B cell (primary cell): ENCODE measurements around the gene RASGRP2. TPM values are rescaled to one million over a fixed set of nuclear protein-coding genes. Genes with fewer than 3 reads are reported as not detected.

Source experiments
- ATAC-seq: fragments of 200-7000 bp; cut with Tn5 transposase; one replicate; pipeline ENCODE4 v1.10.0; 2021; ENCODE audit warnings: low read depth, mild to moderate bottlenecking, moderate number of reproducible peaks, moderate library complexity
- CTCF ChIA-PET: fragments of 350-600 bp; sonication (Branson Sonifier 250); formaldehyde crosslinking; loops from one replicate; lab custom pipeline; 2021; ENCODE audit warnings: antibody characterized with exemption, inconsistent platforms; lab: Charles Lee
- POLR2A ChIA-PET: fragments of 350-600 bp; sonication (Branson Sonifier 250); formaldehyde crosslinking; loops from one replicate; lab custom pipeline; 2021; ENCODE audit warnings: antibody characterized with exemption; lab: Charles Lee
- DNase-seq: peaks from one replicate; pipeline ENCODE4 v3.0.0; 2013
- H2AFZ ChIP-seq: 2 replicates; pipeline ENCODE4 v1.6.1; 2012; ENCODE audit warnings: mild to moderate bottlenecking, low read depth, low read length; ENCODE audit not compliant: insufficient read depth, poor library complexity, severe bottlenecking
- H3K27ac ChIP-seq, 2 donors: 1 replicate in 1 of 2; 2 replicates in 1 of 2; pipeline ENCODE4 v1.5.1; 2012 to 2013; ENCODE audit warnings: low read length in 2 of 2, mild to moderate bottlenecking in 2 of 2, moderate library complexity in 1 of 2
- H3K27me3 ChIP-seq, 4 experiments: fragments of 200-600 bp in 1 of 4; sonication (generic) in 1 of 4; replicated peaks in 1 of 4; 1 replicate in 2 of 4; 2 replicates in 2 of 4; pipeline versions ENCODE4 v1.6.1 to v1.7.0; 2013 to 2016; ENCODE audit warnings: low read length in 3 of 4, mild to moderate bottlenecking in 2 of 4, mixed read lengths in 1 of 4, moderate library complexity in 1 of 4; ENCODE audit not compliant: insufficient read depth in 4 of 4, control insufficient read depth in 3 of 4; ENCODE audit errors: control extremely low read depth in 1 of 4
- H3K36me3 ChIP-seq, 2 experiments: replicated peaks in 1 of 2; 1 replicate in 1 of 2; 2 replicates in 1 of 2; pipeline versions ENCODE4 v1.6.1 to v1.7.1; 2013; ENCODE audit warnings: low read length in 1 of 2; ENCODE audit not compliant: insufficient read depth in 2 of 2, control insufficient read depth in 1 of 2; ENCODE audit errors: control extremely low read depth in 1 of 2, extremely low read depth in 1 of 2
- H3K4me1 ChIP-seq, 2 donors: fragments of 200-600 bp in 1 of 2; sonication (generic) in 1 of 2; 1 replicate in 1 of 2; 2 replicates in 1 of 2; pipeline versions ENCODE4 v1.5.1 to v1.6.1; 2013 to 2017; ENCODE audit warnings: low read length in 2 of 2; ENCODE audit not compliant: control insufficient read depth in 2 of 2, insufficient read depth in 2 of 2
- H3K4me2 ChIP-seq: replicated peaks from 2 replicates; pipeline ENCODE3; 2012; ENCODE audit warnings: mild to moderate bottlenecking, low read depth, low read length; ENCODE audit not compliant: poor library complexity, severe bottlenecking
- H3K4me3 ChIP-seq, 5 experiments: fragments of 200-600 bp in 1 of 5; sonication (generic) in 1 of 5; 1 replicate in 3 of 5; 2 replicates in 2 of 5; pipeline versions ENCODE4 v1.5.1 to v1.7.0; 2011 to 2016; ENCODE audit warnings: low read length in 4 of 5, mild to moderate bottlenecking in 4 of 5, low read depth in 2 of 5, control low read depth in 1 of 5, moderate library complexity in 1 of 5; ENCODE audit not compliant: insufficient read depth in 1 of 5; ENCODE audit errors: control extremely low read depth in 1 of 5, extremely low read depth in 1 of 5
- H3K79me2 ChIP-seq: fragments of 200-600 bp; sonication (generic); one replicate; pipeline ENCODE4 v1.6.0; 2016; ENCODE audit warnings: low read length; ENCODE audit not compliant: control insufficient read depth, insufficient read depth
- H3K9ac ChIP-seq: fragments of 200-600 bp; sonication (generic); 2 replicates; pipeline ENCODE4 v1.6.1; 2017; ENCODE audit warnings: mild to moderate bottlenecking, low read length, moderate library complexity
- H3K9me3 ChIP-seq, 3 donors: one replicate each; pipeline versions ENCODE4 v1.6.1 to v1.7.1; 2013; ENCODE audit warnings: low read length in 2 of 3; ENCODE audit not compliant: control insufficient read depth in 2 of 3, insufficient read depth in 1 of 3; ENCODE audit errors: control extremely low read depth in 1 of 3
- H4K20me1 ChIP-seq: 2 replicates; pipeline ENCODE4 v1.6.0; 2012; ENCODE audit warnings: mild to moderate bottlenecking, low read length; ENCODE audit not compliant: insufficient read depth, control insufficient read depth, poor library complexity, severe bottlenecking
- H3K27ac Mint-ChIP-seq: one replicate; pipeline ENCODE4 v1.8.0; 2021; ENCODE audit warnings: mixed read lengths
- H3K27me3 Mint-ChIP-seq: one replicate; pipeline ENCODE4 v1.8.0; 2021; ENCODE audit warnings: mixed read lengths
- H3K4me1 Mint-ChIP-seq: one replicate; pipeline ENCODE4 v1.8.0; 2021; ENCODE audit warnings: mixed read lengths
- H3K4me3 Mint-ChIP-seq: one replicate; pipeline ENCODE4 v1.8.0; 2021; ENCODE audit warnings: mixed read lengths
- H3K9me3 Mint-ChIP-seq: one replicate; pipeline ENCODE4 v1.8.0; 2022; ENCODE audit warnings: mixed read lengths; ENCODE audit not compliant: insufficient read depth
- CTCF ChIP-seq: fragments of 200-600 bp; IDR thresholded peaks from one replicate; pipeline ENCODE4 v1.8.0; 2022; ENCODE audit warnings: antibody characterized with exemption, mild to moderate bottlenecking
- EZH2 ChIP-seq: IDR thresholded peaks from 2 replicates; pipeline ENCODE4 v1.6.1; 2012; ENCODE audit warnings: borderline replicate concordance, low read depth, mild to moderate bottlenecking, moderate library complexity, low read length; ENCODE audit not compliant: insufficient read depth, poor library complexity, severe bottlenecking
- WGBS: methylation state at CpG from one replicate; pipeline ENCODE4 v1.1.5; 2013; ENCODE audit warnings: missing lambda C conversion rate; ENCODE audit not compliant: insufficient coverage; 5-methylcytosine and 5-hydroxymethylcytosine counted together
- intact Hi-C: fragments of 100-400 bp; cut with micrococcal nuclease; formaldehyde crosslinking; loops from one replicate; pipeline ENCODE4 v1.10.0; 2022
- polyA plus RNA-seq: library from polyadenylated mRNA; depleted of rRNA; stranded (reverse); fragments of >200 nt; gene quantifications from 2 replicates; pipeline ENCODE4 v1.2.3, GENCODE V29; 2012
- total RNA-seq, 2 donors: library from RNA; stranded (reverse); fragments of 120-200 nt in 1 of 2; gene quantifications; 1 replicate in 1 of 2; 2 replicates in 1 of 2; pipeline versions ENCODE4 v1.2.3 to v1.2.4, GENCODE V29; 2013 to 2022

RASGRP2 gene
- total and polyA plus RNA-seq, 2 donors (not counting 1 experiment from before 2014, with no cell fraction given): 628 to 1,139 TPM

GRCh38 chr11:64762277-64762673, 18.3 kb upstream of the RASGRP2 start:
- peaks cover 52% of the 10 kb centered on the region for H3K79me2 ChIP-seq
- TF ChIP-seq CTCF: no peak
- no peak for TF ChIP-seq EZH2
- H3K4me1 ChIP-seq: peaks cover 63 to 90% of the 10 kb centered on the region in 2 donors
- Mint-ChIP-seq H3K9me3 (no peaks in the 10 kb centered on the region), H3K27ac (peak overlapping the region; percentile 88), H3K4me3 (peak overlapping the region; percentile 53), H3K4me1 (peaks cover 76% of the 10 kb centered on the region), H3K27me3 (no peaks in the 10 kb centered on the region)
- ATAC-seq (peak; percentile 12), DNase-seq (peak; percentile 54)
- H3K27ac ChIP-seq: peak overlapping the region; percentile 60 to 85
- H3K9me3 ChIP-seq: no peaks in the 10 kb centered on the region
- peak overlapping the region; percentile 5 for H3K9ac ChIP-seq
- 47% methylated on average over 4 of the region's 5 CpGs for WGBS
- intact Hi-C loops: loop anchor here (2.0 kb wide), 1 partner anchor 15 kb away; no protein-coding TSS in a partner anchor
- H3K4me2 ChIP-seq: peak overlapping the region; percentile 66
- peaks cover 3 to 57% of the 10 kb centered on the region in 2 experiments for H3K36me3 ChIP-seq
- H3K27me3 ChIP-seq: no peaks in the 10 kb centered on the region
- POLR2A ChIA-PET: interaction anchor here (1.2 to 8.8 kb wide), 5 partner anchors 9 to 16 kb away, joined by 4 to 175 read pairs (median 17); partner anchors contain the start of genes RASGRP2 and SF1
- H3K4me3 ChIP-seq: peak overlapping the region in 2 of 5 experiments; percentile 8
- CTCF ChIA-PET: interaction anchor here (0.6 to 12.2 kb wide), 5 partner anchors 10 to 33 kb away, joined by 6 to 280 read pairs (median 19); partner anchors contain the start of genes RASGRP2 and SF1
- H4K20me1 ChIP-seq: peaks cover 29% of the 10 kb centered on the region
- no peak overlapping the region for H2AFZ ChIP-seq

GRCh38 chr11:64760759-64761420, 16.9 kb upstream of the RASGRP2 start:
- no peaks in the 10 kb centered on the region for H3K9me3 Mint-ChIP-seq
- Histone ChIP-seq H2AFZ (no peak overlapping the region), H3K9ac (no peak overlapping the region), H3K4me3 (no peak overlapping the region), H3K79me2 (peaks cover 56% of the 10 kb centered on the region), H4K20me1 (peaks cover 18% of the 10 kb centered on the region), H3K4me1 (peaks cover 59 to 78% of the 10 kb centered on the region in 2 donors), H3K27ac (peak overlapping the region; percentile 49 to 53), H3K9me3 (no peaks in the 10 kb centered on the region), H3K36me3 (peaks cover 0 to 45% of the 10 kb centered on the region in 2 experiments), H3K4me2 (peak overlapping the region; percentile 22), H3K27me3 (no peaks in the 10 kb centered on the region)
- no peak for TF ChIP-seq EZH2
- no peak for TF ChIP-seq CTCF
- intact Hi-C loops: no loop called here
- peak overlapping the region; percentile 91 for H3K27ac Mint-ChIP-seq
- no peak for ATAC-seq
- no peaks in the 10 kb centered on the region for H3K27me3 Mint-ChIP-seq
- H3K4me1 Mint-ChIP-seq: peaks cover 68% of the 10 kb centered on the region
- ChIA-PET POLR2A (interaction anchor here (0.6 to 8.8 kb wide), 7 partner anchors 8 to 1236 kb away, joined by 4 to 175 read pairs (median 7); partner anchors contain the start of gene RASGRP2), CTCF (interaction anchor here (0.7 to 1.4 kb wide), 9 partner anchors 9 to 429 kb away, joined by 3 to 7 read pairs (median 5); no protein-coding TSS in a partner anchor)
- DNase-seq: no peak
- WGBS: 88% methylated on average over 4 of the region's 7 CpGs
- H3K4me3 Mint-ChIP-seq: peak overlapping the region; percentile 39
